Endodermal cell (in vitro differentiated cells): ENCODE data around the gene DYRK3. TPM values are rescaled to one million over a fixed set of nuclear protein-coding genes. Genes with fewer than 3 reads are reported as not detected.

Source experiments
- DNase-seq: peaks from one replicate; pipeline ENCODE4 v3.0.0-alpha.2; 2017
- H3K27ac ChIP-seq: 2 replicates; pipeline ENCODE4 v1.5.1; 2013; ENCODE audit warnings: mild to moderate bottlenecking, low read depth, low read length, moderate library complexity
- H3K27me3 ChIP-seq: 2 replicates; pipeline ENCODE4 v1.6.1; 2013; ENCODE audit warnings: mild to moderate bottlenecking, low read length, moderate library complexity; ENCODE audit not compliant: insufficient read depth, control insufficient read depth, poor library complexity, severe bottlenecking
- H3K36me3 ChIP-seq: 2 replicates; pipeline ENCODE4 v1.7.0; 2013; ENCODE audit warnings: mild to moderate bottlenecking, low read length, moderate library complexity; ENCODE audit not compliant: control insufficient read depth, insufficient read depth
- H3K4me1 ChIP-seq: one replicate; pipeline ENCODE4 v1.7.0; 2013; ENCODE audit warnings: low read length; ENCODE audit not compliant: control insufficient read depth, insufficient read depth
- H3K4me3 ChIP-seq: 2 replicates; pipeline ENCODE4 v1.5.1; 2013; ENCODE audit warnings: mild to moderate bottlenecking, low read length, moderate library complexity
- H3K9ac ChIP-seq: 2 replicates; pipeline ENCODE4 v1.6.1; 2013; ENCODE audit warnings: mild to moderate bottlenecking, low read length, moderate library complexity; ENCODE audit not compliant: poor library complexity, severe bottlenecking; ENCODE audit errors: extremely low read depth
- H3K9me3 ChIP-seq: 2 replicates; pipeline ENCODE4 v1.6.1; 2013; ENCODE audit warnings: mild to moderate bottlenecking, low read length, moderate library complexity; ENCODE audit not compliant: control insufficient read depth
- H3K27ac Mint-ChIP-seq: 2 replicates; pipeline ENCODE4 v1.8.0; 2020; ENCODE audit warnings: mixed read lengths
- H3K27me3 Mint-ChIP-seq: 2 replicates; pipeline ENCODE4 v1.8.0; 2021; ENCODE audit warnings: mild to moderate bottlenecking, mixed read lengths; ENCODE audit not compliant: insufficient read depth
- H3K36me3 Mint-ChIP-seq: 2 replicates; pipeline ENCODE4 v1.8.0; 2020; ENCODE audit warnings: low read depth, mixed read lengths
- H3K4me1 Mint-ChIP-seq: 2 replicates; pipeline ENCODE4 v1.8.0; 2020; ENCODE audit warnings: mixed read lengths
- H3K4me3 Mint-ChIP-seq: 2 replicates; pipeline ENCODE4 v1.8.0; 2020; ENCODE audit warnings: mild to moderate bottlenecking, moderate library complexity, mixed read lengths
- H3K9me3 Mint-ChIP-seq: 2 replicates; pipeline ENCODE4 v1.8.0; 2020; ENCODE audit warnings: mild to moderate bottlenecking, mixed read lengths
- WGBS, 2 experiments: methylation state at CpG; one replicate each; pipeline versions ENCODE4 v1.1.5 to v1.1.7; 2013; ENCODE audit warnings: missing lambda C conversion rate in 2 of 2, mixed read lengths in 1 of 2; ENCODE audit not compliant: insufficient coverage in 1 of 2, insufficient read length in 1 of 2; 5-methylcytosine and 5-hydroxymethylcytosine counted together
- total RNA-seq, 2 donors: library from RNA; stranded (reverse); fragmentation: NEBNext Ultra II Directional in 1 of 2; extraction: Animal tissue kit (Norgen Biotek cat#: 25700) in 1 of 2; gene quantifications; 2 replicates in 1 of 2; 3 replicates in 1 of 2; pipeline ENCODE4 v1.2.1, GENCODE V29; 2021
- TF ChIP-seq, protein P1 (sequence below): fragments of 200-600 bp; sonication (generic); conservative IDR thresholded peaks from 2 replicates; pipeline ENCODE4 v1.5.0; 2021; ENCODE audit warnings: antibody characterized with exemption, mild to moderate bottlenecking

The DYRK3 gene
- total RNA-seq, 2 donors from 2014 or later: 9.0 to 13.5 TPM

DNA sequence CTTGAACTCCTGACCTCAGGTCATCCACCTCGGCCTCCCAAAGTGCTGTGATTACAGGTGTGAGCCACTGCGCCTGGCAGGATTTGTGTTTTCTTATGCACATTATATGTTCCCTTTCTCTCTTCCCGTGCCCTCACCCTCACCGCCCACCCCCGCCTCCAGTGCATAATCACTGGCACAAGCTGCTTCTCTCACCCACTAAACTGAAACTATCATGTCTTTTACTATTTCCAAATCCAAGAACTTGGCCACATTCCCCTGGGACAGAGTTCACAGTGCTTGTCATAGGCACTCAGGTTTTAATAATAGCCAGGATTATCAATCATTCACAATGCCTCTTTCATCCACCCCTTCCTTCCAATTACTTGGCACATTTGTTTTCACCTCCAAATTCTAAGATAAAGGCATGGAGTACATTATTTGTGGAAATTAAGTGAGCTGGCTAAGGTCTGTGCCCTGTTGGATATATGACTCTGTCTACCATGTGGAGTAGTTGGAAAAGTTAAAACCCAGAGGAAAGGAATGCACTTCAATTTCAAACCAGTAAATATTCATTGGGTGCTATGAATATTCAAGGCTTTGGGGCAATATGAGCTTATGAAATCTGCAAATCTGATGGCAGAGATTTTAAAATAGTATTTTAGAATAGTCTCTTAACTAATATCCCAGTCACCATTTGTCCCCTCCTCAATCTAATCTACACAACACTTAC is 31.8 kb downstream of the DYRK3 start:
- no peaks in the 10 kb centered on the region for H3K9me3 ChIP-seq
- H3K36me3 Mint-ChIP-seq: no peaks in the 10 kb centered on the region
- no peak overlapping the region for H3K9ac ChIP-seq
- H3K27ac Mint-ChIP-seq: no peak overlapping the region
- TF ChIP-seq, protein P1, sequence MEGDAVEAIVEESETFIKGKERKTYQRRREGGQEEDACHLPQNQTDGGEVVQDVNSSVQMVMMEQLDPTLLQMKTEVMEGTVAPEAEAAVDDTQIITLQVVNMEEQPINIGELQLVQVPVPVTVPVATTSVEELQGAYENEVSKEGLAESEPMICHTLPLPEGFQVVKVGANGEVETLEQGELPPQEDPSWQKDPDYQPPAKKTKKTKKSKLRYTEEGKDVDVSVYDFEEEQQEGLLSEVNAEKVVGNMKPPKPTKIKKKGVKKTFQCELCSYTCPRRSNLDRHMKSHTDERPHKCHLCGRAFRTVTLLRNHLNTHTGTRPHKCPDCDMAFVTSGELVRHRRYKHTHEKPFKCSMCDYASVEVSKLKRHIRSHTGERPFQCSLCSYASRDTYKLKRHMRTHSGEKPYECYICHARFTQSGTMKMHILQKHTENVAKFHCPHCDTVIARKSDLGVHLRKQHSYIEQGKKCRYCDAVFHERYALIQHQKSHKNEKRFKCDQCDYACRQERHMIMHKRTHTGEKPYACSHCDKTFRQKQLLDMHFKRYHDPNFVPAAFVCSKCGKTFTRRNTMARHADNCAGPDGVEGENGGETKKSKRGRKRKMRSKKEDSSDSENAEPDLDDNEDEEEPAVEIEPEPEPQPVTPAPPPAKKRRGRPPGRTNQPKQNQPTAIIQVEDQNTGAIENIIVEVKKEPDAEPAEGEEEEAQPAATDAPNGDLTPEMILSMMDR: no peak
- H3K27ac ChIP-seq: no peak overlapping the region
- DNase-seq: no peak
- no peak overlapping the region for H3K4me3 ChIP-seq
- no peak overlapping the region for H3K4me3 Mint-ChIP-seq
- H3K4me1 ChIP-seq: peaks cover 5% of the 10 kb centered on the region
- peaks cover 16% of the 10 kb centered on the region for H3K4me1 Mint-ChIP-seq
- H3K9me3 Mint-ChIP-seq: no peaks in the 10 kb centered on the region
- peaks cover 20% of the 10 kb centered on the region for H3K27me3 ChIP-seq
- peaks cover 32% of the 10 kb centered on the region for H3K27me3 Mint-ChIP-seq
- WGBS, 2 experiments: 88 to 92% methylated on average over 4 to 5 of the region's 5 CpGs
- H3K36me3 ChIP-seq: no peaks in the 10 kb centered on the region

DNA sequence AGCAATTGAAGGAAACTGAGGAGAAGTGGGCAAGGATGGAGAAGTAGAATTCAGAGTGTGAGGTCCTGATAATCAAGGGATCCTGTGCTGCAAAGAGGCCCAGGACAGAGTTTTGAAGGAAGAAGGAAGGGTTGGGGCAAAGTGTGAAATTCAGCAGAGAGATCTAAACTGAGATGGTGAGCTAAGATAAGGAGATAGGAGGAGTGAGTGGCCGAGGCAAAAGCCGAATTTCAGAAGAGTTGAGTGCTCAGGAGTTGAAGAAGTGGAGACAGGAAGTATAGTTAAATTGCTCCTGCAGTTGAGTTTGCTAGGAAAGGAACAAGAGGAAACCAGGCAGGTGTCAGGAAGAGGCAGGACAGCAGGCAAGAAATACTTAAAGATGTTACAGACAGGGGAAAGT is 33.0 kb downstream of the DYRK3 start:
- Histone ChIP-seq H3K36me3 (no peaks in the 10 kb centered on the region), H3K9me3 (no peaks in the 10 kb centered on the region), H3K4me1 (peaks cover 13% of the 10 kb centered on the region), H3K9ac (no peak overlapping the region), H3K27ac (no peak overlapping the region), H3K27me3 (peaks cover 8% of the 10 kb centered on the region), H3K4me3 (no peak overlapping the region)
- Mint-ChIP-seq H3K4me1 (peaks cover 16% of the 10 kb centered on the region), H3K4me3 (no peak overlapping the region), H3K27ac (no peak overlapping the region), H3K9me3 (no peaks in the 10 kb centered on the region), H3K36me3 (no peaks in the 10 kb centered on the region), H3K27me3 (peaks cover 20% of the 10 kb centered on the region)
- TF ChIP-seq, protein P1: no peak
- WGBS, 2 experiments: 64 to 88% methylated on average over 2 of the region's 2 CpGs
- DNase-seq: no peak

DNA sequence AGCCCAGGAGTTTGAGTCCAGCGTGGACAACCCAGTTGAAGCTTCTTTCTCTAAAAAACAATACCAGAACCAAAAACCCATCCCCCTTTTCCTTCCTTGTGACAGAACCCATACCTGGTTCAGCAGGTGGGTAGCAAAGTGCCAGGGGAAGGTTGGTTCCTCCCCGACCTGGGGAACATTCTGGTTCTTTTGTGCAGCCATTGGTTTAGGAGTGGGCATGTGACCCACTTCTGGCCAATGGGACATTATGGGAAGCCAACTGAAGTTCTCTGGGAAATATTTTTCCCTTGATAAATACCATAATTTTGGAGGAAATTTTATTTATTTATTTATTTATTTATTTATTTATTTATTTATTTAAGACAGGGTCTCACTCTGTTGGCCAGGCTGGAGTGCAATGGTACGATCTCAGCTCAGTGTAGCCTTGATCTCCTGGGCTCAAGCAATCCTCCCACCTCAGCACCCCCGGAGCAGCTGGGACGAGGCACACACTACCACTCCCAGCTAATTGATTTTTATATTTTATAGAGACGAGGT is 33.6 kb downstream of the DYRK3 start:
- no peaks in the 10 kb centered on the region for H3K36me3 Mint-ChIP-seq
- Histone ChIP-seq H3K36me3 (no peaks in the 10 kb centered on the region), H3K27ac (no peak overlapping the region), H3K27me3 (peaks cover 2% of the 10 kb centered on the region), H3K9ac (no peak overlapping the region), H3K4me1 (peaks cover 16% of the 10 kb centered on the region), H3K4me3 (no peak overlapping the region), H3K9me3 (no peaks in the 10 kb centered on the region)
- H3K4me3 Mint-ChIP-seq: no peak overlapping the region
- TF ChIP-seq, protein P1: no peak
- H3K4me1 Mint-ChIP-seq: peaks cover 16% of the 10 kb centered on the region
- H3K27me3 Mint-ChIP-seq: peaks cover 14% of the 10 kb centered on the region
- WGBS, 2 experiments: 92 to 100% methylated on average over 1 to 6 of the region's 6 CpGs
- H3K9me3 Mint-ChIP-seq: no peaks in the 10 kb centered on the region
- DNase-seq: no peak
- H3K27ac Mint-ChIP-seq: no peak overlapping the region
